HEK293 (cell line): ENCODE results near the gene ZNF536.
A peak's percentile ranks its signal among the peaks of the same experiment; 100 is the strongest.

Experiments used
- CTCF ChIA-PET: fragments of 350-600 bp; formaldehyde crosslinking; extraction: SDS; loops from one replicate; lab custom pipeline; 2021; ENCODE audit warnings: antibody characterized with exemption; lab: Yijun Ruan, JAX
- POLR2A ChIA-PET: fragments of 300-600 bp; formaldehyde crosslinking; extraction: SDS; loops from one replicate; lab custom pipeline; 2020; ENCODE audit warnings: antibody characterized with exemption, inconsistent platforms; lab: Yijun Ruan, JAX
- H3K27ac ChIP-seq: fragments of 200-500 bp; sonication (Bioruptor generic); 2 replicates; pipeline ENCODE4 v1.5.1; 2014; ENCODE audit warnings: low read depth, low read length, control low read depth, inconsistent platforms; ENCODE audit errors: extremely low read depth
- H3K36me3 ChIP-seq, 2 experiments: fragments of 200-500 bp in 1 of 2; sonication (Bioruptor generic) in 1 of 2; 1 replicate in 1 of 2; 2 replicates in 1 of 2; pipeline ENCODE4 v1.5.1; 2014 to 2017; ENCODE audit warnings: inconsistent platforms in 2 of 2, low read length in 2 of 2; ENCODE audit not compliant: control insufficient read depth in 2 of 2, insufficient read depth in 1 of 2
- H3K4me1 ChIP-seq: fragments of 200-500 bp; sonication (Bioruptor generic); 2 replicates; pipeline ENCODE4 v1.5.1; 2014; ENCODE audit warnings: mild to moderate bottlenecking, low read length, inconsistent platforms; ENCODE audit not compliant: control insufficient read depth, insufficient read depth
- H3K4me3 ChIP-seq: 2 replicates; pipeline ENCODE4 v1.5.1; 2011; ENCODE audit warnings: low read depth, mild to moderate bottlenecking, control low read depth, low read length, moderate library complexity
- H3K9me3 ChIP-seq: fragments of 200-500 bp; sonication (Bioruptor generic); 2 replicates; pipeline ENCODE4 v1.5.1; 2014; ENCODE audit warnings: low read depth, low read length, inconsistent platforms; ENCODE audit not compliant: control insufficient read depth, insufficient read depth
- PBX3 ChIP-seq: sonication (generic); formaldehyde crosslinking; IDR thresholded peaks from 2 replicates; pipeline ENCODE4 v1.8.1; 2022; ENCODE audit warnings: mild to moderate bottlenecking, moderate library complexity, missing genetic modification reagents
- SCRT1 ChIP-seq: fragments of 450-650 bp; formaldehyde crosslinking; IDR thresholded peaks from 2 replicates; pipeline ENCODE4 v1.5.1; 2016; ENCODE audit warnings: missing biosample characterization, missing genetic modification characterization, borderline replicate concordance
- SCRT2 ChIP-seq: fragments of 450-650 bp; formaldehyde crosslinking; IDR thresholded peaks from 2 replicates; pipeline ENCODE4 v1.5.1; 2016; ENCODE audit warnings: missing biosample characterization, missing genetic modification characterization
- TSHZ1 ChIP-seq: fragments of 450-650 bp; formaldehyde crosslinking; IDR thresholded peaks from 2 replicates; pipeline ENCODE4 v1.5.1; 2016; ENCODE audit warnings: missing biosample characterization, missing genetic modification characterization, borderline replicate concordance
- ZBTB17 ChIP-seq: fragments of 450-650 bp; formaldehyde crosslinking; IDR thresholded peaks from 2 replicates; pipeline ENCODE4 v1.5.1; 2016; ENCODE audit warnings: missing biosample characterization, missing genetic modification characterization
- ZFP3 ChIP-seq: fragments of 450-650 bp; formaldehyde crosslinking; IDR thresholded peaks from 2 replicates; pipeline ENCODE4 v1.5.1; 2016; ENCODE audit warnings: low read depth, missing biosample characterization, missing genetic modification characterization
- ZNF112 ChIP-seq: fragments of 450-650 bp; formaldehyde crosslinking; IDR thresholded peaks from 2 replicates; pipeline ENCODE4 v1.5.0; 2017; ENCODE audit warnings: missing biosample characterization, missing genetic modification characterization
- ZNF175 ChIP-seq: fragments of 450-650 bp; formaldehyde crosslinking; IDR thresholded peaks from 2 replicates; pipeline ENCODE4 v1.5.1; 2016; ENCODE audit warnings: missing biosample characterization, missing genetic modification characterization
- ZNF19 ChIP-seq: fragments of 450-650 bp; formaldehyde crosslinking; IDR thresholded peaks from 2 replicates; pipeline ENCODE4; 2016; ENCODE audit warnings: missing biosample characterization, missing genetic modification characterization, low read depth
- ZNF335 ChIP-seq: fragments of 450-650 bp; formaldehyde crosslinking; conservative IDR thresholded peaks from 2 replicates; pipeline ENCODE4 v1.5.1; 2016; ENCODE audit warnings: missing biosample characterization, missing genetic modification characterization
- ZNF350 ChIP-seq: fragments of 450-650 bp; formaldehyde crosslinking; IDR thresholded peaks from 2 replicates; pipeline ENCODE4 v1.5.0; 2017; ENCODE audit warnings: missing biosample characterization, mild to moderate bottlenecking, missing genetic modification characterization
- ZNF391 ChIP-seq: fragments of 450-650 bp; formaldehyde crosslinking; IDR thresholded peaks from 2 replicates; pipeline ENCODE4 v1.5.1; 2016; ENCODE audit warnings: low read depth, missing biosample characterization, missing genetic modification characterization, borderline replicate concordance
- ZNF514 ChIP-seq: fragments of 450-650 bp; formaldehyde crosslinking; IDR thresholded peaks from 2 replicates; pipeline ENCODE4 v1.5.1; 2016; ENCODE audit warnings: missing biosample characterization, missing genetic modification characterization
- ZNF704 ChIP-seq: fragments of 450-650 bp; formaldehyde crosslinking; IDR thresholded peaks from 2 replicates; pipeline ENCODE4 v1.5.1; 2016; ENCODE audit warnings: missing biosample characterization, missing genetic modification characterization
- ZSCAN5A ChIP-seq: fragments of 450-650 bp; formaldehyde crosslinking; IDR thresholded peaks from 2 replicates; pipeline ENCODE4 v1.5.1; 2016; ENCODE audit warnings: missing biosample characterization, missing genetic modification characterization

Gene ZNF536

GRCh38 chr19:30471441-30471840 lies 99.3 kb downstream of the ZNF536 start:
- Histone ChIP-seq H3K9me3 (peaks cover 5% of the 10 kb centered on the region), H3K4me3 (no peak overlapping the region), H3K4me1 (no peaks in the 10 kb centered on the region), H3K36me3 (peaks cover 0 to 3% of the 10 kb centered on the region in 2 experiments; a peak in 2 of 3 replicates), H3K27ac (no peak overlapping the region)
- ChIA-PET POLR2A (no interaction called here), CTCF (interaction anchor here (0.5 to 0.7 kb wide), 2 partner anchors 42 to 712 kb away, joined by 3 read pairs; no protein-coding TSS in a partner anchor)
- no peak for TF ChIP-seq ZNF175 (tag by site-specific recombination)
- TF ChIP-seq, all 188 proteins: peak for 0

- ChIA-PET POLR2A (no interaction called here), CTCF (interaction anchor here (0.8 kb wide), 1 partner anchor 561 kb away, joined by 3 read pairs; no protein-coding TSS in a partner anchor)
- peaks cover 7% of the 10 kb centered on the region for H3K9me3 ChIP-seq
Observed at GRCh38 chr19:30473334-30473867, 101.2 kb downstream of the ZNF536 start.

More at GRCh38 chr19:30473334-30473867, 101.2 kb downstream of the ZNF536 start:
- no peaks in the 10 kb centered on the region for H3K4me1 ChIP-seq
- TF ChIP-seq ZNF112 (tag by site-specific recombination) (no peak), ZNF335 (no peak), ZNF350 (tag by site-specific recombination) (no peak), TSHZ1 (tag by site-specific recombination) (no peak), ZBTB17 (tag by site-specific recombination) (no peak), ZNF19 (tag by site-specific recombination) (no peak), SCRT2 (tag by site-specific recombination) (peak; percentile 94), ZNF391 (no peak), SCRT1 (peak; percentile 80), ZNF704 (tag by site-specific recombination) (no peak), ZNF514 (tag by site-specific recombination) (no peak), ZFP3 (tag by site-specific recombination) (no peak), ZSCAN5A (tag by site-specific recombination) (no peak), PBX3 (CRISPR knock-in tag) (no peak)
- no peak overlapping the region for H3K4me3 ChIP-seq
- no peak overlapping the region for H3K27ac ChIP-seq
- H3K36me3 ChIP-seq: peaks cover 0 to 3% of the 10 kb centered on the region in 2 experiments; a peak in 2 of 3 replicates
